Measurements from ENCODE around the gene ZDHHC14. TPM values are rescaled to one million over a fixed set of nuclear protein-coding genes. Genes with fewer than 3 reads are reported as not detected.

The ZDHHC14 gene
- total RNA-seq, 2 experiments from 2014 or later: 1.3 to 1.6 TPM

GRCh38 chr6:157674061-157674460, 293.1 kb downstream of the ZDHHC14 start:
- no peak for TF ChIP-seq CTCF (IDR thresholded peaks at IDR 0.05)
- ChIA-PET CTCF (no interaction called here), POLR2A (no interaction called here)
- H3K27me3 ChIP-seq (ENCODE audit: control insufficient read depth in 1 of 2, insufficient read depth in 2 of 2, low read length in 2 of 2): no peaks in the 10 kb centered on the region
- H3K4me3 ChIP-seq (ENCODE audit: low read length): no peak overlapping the region
- H3K36me3 Mint-ChIP-seq (ENCODE audit: low read depth): no peaks in the 10 kb centered on the region
- no peak overlapping the region for H3K4me3 Mint-ChIP-seq
- no peak overlapping the region for H3K27ac Mint-ChIP-seq
- H3K27ac ChIP-seq (ENCODE audit: low read depth in 1 of 2, low read length in 2 of 2): no peak overlapping the region
- H3K4me1 ChIP-seq (ENCODE audit: insufficient read depth, low read length): peaks cover 12% of the 10 kb centered on the region
- intact Hi-C loops (cut with DNase I, micrococcal nuclease): no loop called here
- H3K9me3 ChIP-seq (ENCODE audit: control insufficient read depth in 1 of 2, insufficient read depth in 1 of 2, low read length in 2 of 2): no peaks in the 10 kb centered on the region
- H3K27me3 Mint-ChIP-seq: no peaks in the 10 kb centered on the region
- ATAC-seq (ENCODE audit: poor library complexity) (no peak), DNase-seq (no peak)
- H3K36me3 ChIP-seq (ENCODE audit: insufficient read depth, low read length): no peaks in the 10 kb centered on the region
- H3K9me3 Mint-ChIP-seq: no peaks in the 10 kb centered on the region
- peaks cover 21% of the 10 kb centered on the region for H3K4me1 Mint-ChIP-seq (ENCODE audit: low read depth)

GRCh38 chr6:157675831-157676230, 294.8 kb downstream of the ZDHHC14 start:
- Histone ChIP-seq H3K4me3 (ENCODE audit: low read length) (no peak overlapping the region), H3K36me3 (ENCODE audit: insufficient read depth, low read length) (no peaks in the 10 kb centered on the region), H3K27me3 (ENCODE audit: control insufficient read depth in 1 of 2, insufficient read depth in 2 of 2, low read length in 2 of 2) (no peaks in the 10 kb centered on the region), H3K27ac (ENCODE audit: low read depth in 1 of 2, low read length in 2 of 2) (no peak overlapping the region), H3K9me3 (ENCODE audit: control insufficient read depth in 1 of 2, insufficient read depth in 1 of 2, low read length in 2 of 2) (no peaks in the 10 kb centered on the region), H3K4me1 (ENCODE audit: insufficient read depth, low read length) (no peaks in the 10 kb centered on the region)
- ATAC-seq (ENCODE audit: poor library complexity) (no peak), DNase-seq (no peak)
- Mint-ChIP-seq H3K4me1 (ENCODE audit: low read depth) (peaks cover 6% of the 10 kb centered on the region), H3K9me3 (no peaks in the 10 kb centered on the region), H3K27me3 (no peaks in the 10 kb centered on the region), H3K27ac (no peak overlapping the region), H3K4me3 (no peak overlapping the region), H3K36me3 (ENCODE audit: low read depth) (no peaks in the 10 kb centered on the region)
- POLR2A ChIA-PET: interaction anchor here (0.6 kb wide), 1 partner anchor 9 kb away, joined by 3 read pairs; no protein-coding TSS in a partner anchor
- intact Hi-C loops (cut with DNase I, micrococcal nuclease): no loop called here
- TF ChIP-seq CTCF (IDR thresholded peaks at IDR 0.05): no peak
- CTCF ChIA-PET: no interaction called here

GRCh38 chr6:157676241-157676640, 295.3 kb downstream of the ZDHHC14 start:
- Mint-ChIP-seq H3K27ac (no peak overlapping the region), H3K4me3 (no peak overlapping the region), H3K4me1 (ENCODE audit: low read depth) (peaks cover 2% of the 10 kb centered on the region), H3K9me3 (no peaks in the 10 kb centered on the region), H3K36me3 (ENCODE audit: low read depth) (no peaks in the 10 kb centered on the region), H3K27me3 (no peaks in the 10 kb centered on the region)
- no peaks in the 10 kb centered on the region for H3K4me1 ChIP-seq (ENCODE audit: insufficient read depth, low read length)
- ChIA-PET POLR2A (no interaction called here), CTCF (no interaction called here)
- TF ChIP-seq CTCF (IDR thresholded peaks at IDR 0.05): no peak
- H3K27me3 ChIP-seq (ENCODE audit: control insufficient read depth in 1 of 2, insufficient read depth in 2 of 2, low read length in 2 of 2): no peaks in the 10 kb centered on the region
- intact Hi-C loops (cut with DNase I, micrococcal nuclease): no loop called here
- DNase-seq (no peak), ATAC-seq (ENCODE audit: poor library complexity) (no peak)
- no peak overlapping the region for H3K27ac ChIP-seq (ENCODE audit: low read depth in 1 of 2, low read length in 2 of 2)
- no peak overlapping the region for H3K4me3 ChIP-seq (ENCODE audit: low read length)
- no peaks in the 10 kb centered on the region for H3K36me3 ChIP-seq (ENCODE audit: insufficient read depth, low read length)
- no peaks in the 10 kb centered on the region for H3K9me3 ChIP-seq (ENCODE audit: control insufficient read depth in 1 of 2, insufficient read depth in 1 of 2, low read length in 2 of 2)
